HG03066 (cell line): ENCODE measurements around the gene WDR19.
"Not testable (repeated sequence)": the region's sequence is repeated elsewhere in the genome, so short reads cannot be mapped to it uniquely, and the experiment has no call there.

Source experiments
- ATAC-seq: cut with Tn5 transposase; IDR thresholded peaks from one replicate; pipeline ENCODE4 v1.9.1; 2021; ENCODE audit warnings: low read depth; ENCODE audit not compliant: unreplicated experiment

WDR19 gene

GRCh38 chr4:39232100-39232499 is 49.8 kb downstream of the WDR19 start:
- ATAC-seq = no peak

- ATAC-seq = no peak
These were observed 50.8 kb downstream of the WDR19 start for GRCh38 chr4:39233114-39233513.

- ATAC-seq = no peak
These were observed 51.5 kb downstream of the WDR19 start for GRCh38 chr4:39233783-39234182.

GRCh38 chr4:39235021-39235420 is 52.7 kb downstream of the WDR19 start:
- ATAC-seq = no peak

- ATAC-seq = no peak
These were observed 53.4 kb downstream of the WDR19 start for GRCh38 chr4:39235696-39236095.

- no peak for ATAC-seq
These were observed 54.9 kb downstream of the WDR19 start for GRCh38 chr4:39237179-39237578.

GRCh38 chr4:39243462-39243861 is 61.1 kb downstream of the WDR19 start:
- ATAC-seq = no peak

- ATAC-seq = no peak
These were observed 72.9 kb downstream of the WDR19 start for GRCh38 chr4:39255266-39255665.

- ATAC-seq = no peak
These were observed 73.5 kb downstream of the WDR19 start for GRCh38 chr4:39255871-39256270.

GRCh38 chr4:39256436-39256835 is 74.1 kb downstream of the WDR19 start:
- ATAC-seq = no peak

GRCh38 chr4:39259571-39260330 is 77.4 kb downstream of the WDR19 start:
- no peak for ATAC-seq

- ATAC-seq = no peak
These were observed 81.6 kb downstream of the WDR19 start for GRCh38 chr4:39263895-39264294.

GRCh38 chr4:39274503-39274902 is 92.2 kb downstream of the WDR19 start:
- ATAC-seq = no peak

GRCh38 chr4:39277661-39278060 is 95.3 kb downstream of the WDR19 start:
- not testable (repeated sequence) for ATAC-seq

GRCh38 chr4:39278476-39278875 is 96.1 kb downstream of the WDR19 start:
- no peak for ATAC-seq

GRCh38 chr4:39279416-39279815 is 97.1 kb downstream of the WDR19 start:
- ATAC-seq = no peak

GRCh38 chr4:39280770-39281169 is 98.4 kb downstream of the WDR19 start:
- no peak for ATAC-seq

GRCh38 chr4:39285111-39285795 is 102.9 kb downstream of the WDR19 start:
- no peak for ATAC-seq

GRCh38 chr4:39285853-39286252 is 103.5 kb downstream of the WDR19 start:
- ATAC-seq = no peak

GRCh38 chr4:39286263-39286662 is 103.9 kb downstream of the WDR19 start:
- ATAC-seq = no peak

GRCh38 chr4:39287223-39287622 is 104.9 kb downstream of the WDR19 start:
- no peak for ATAC-seq

- no peak for ATAC-seq
These were observed 109.4 kb downstream of the WDR19 start for GRCh38 chr4:39291686-39292085.
